Measurements from ENCODE around the gene CYP21A2. TPM values are rescaled to one million over a fixed set of nuclear protein-coding genes. Genes with fewer than 3 reads are reported as not detected.

CYP21A2 gene
- total RNA-seq, 4 donors from 2014 or later: 0.27 to 3.9 (median 0.88) TPM; not detected in 1

- no peak for DNase-seq (ENCODE audit: low spot score in 2 of 2)
- no peak for TF ChIP-seq POLR2A (IDR thresholded peaks at IDR 0.05)
- no peak for TF ChIP-seq CTCF (IDR thresholded peaks at IDR 0.05)
- no peak overlapping the region for H3K4me3 ChIP-seq (ENCODE audit: low read depth, poor library complexity, severe bottlenecking)
- WGBS, 2 donors: 86 to 87% methylated on average over 16 to 17 of the region's 17 CpGs
- intact Hi-C loops (cut with DNase I; ENCODE audit: low total_unique reads): no loop called here
These were observed 47.7 kb downstream of the CYP21A2 start for GRCh38 chr6:32085759-32086459.

- TF ChIP-seq POLR2A (IDR thresholded peaks at IDR 0.05): no peak
- TF ChIP-seq CTCF (IDR thresholded peaks at IDR 0.05): no peak
- no peak for DNase-seq (ENCODE audit: low spot score in 2 of 2)
- no peak overlapping the region for H3K4me3 ChIP-seq (ENCODE audit: low read depth, poor library complexity, severe bottlenecking)
- WGBS, 2 donors: 46 to 55% methylated on average over 8 to 15 of the region's 45 CpGs
- intact Hi-C loops (cut with DNase I; ENCODE audit: low total_unique reads): no loop called here
These were observed 48.7 kb downstream of the CYP21A2 start for GRCh38 chr6:32086661-32087573.

- TF ChIP-seq POLR2A (IDR thresholded peaks at IDR 0.05) (no peak), CTCF (IDR thresholded peaks at IDR 0.05) (no peak)
- peak in 1 of 2 donors; percentile 93 for DNase-seq (ENCODE audit: low spot score in 2 of 2)
- WGBS, 2 donors: 41 to 47% methylated on average over 14 to 16 of the region's 50 CpGs
- H3K4me3 ChIP-seq (ENCODE audit: low read depth, poor library complexity, severe bottlenecking): no peak overlapping the region
- intact Hi-C loops (cut with DNase I; ENCODE audit: low total_unique reads): no loop called here
These were observed 49.6 kb downstream of the CYP21A2 start for GRCh38 chr6:32087574-32088486.

GRCh38 chr6:32088487-32089049 is 50.4 kb downstream of the CYP21A2 start:
- no peak overlapping the region for H3K4me3 ChIP-seq (ENCODE audit: low read depth, poor library complexity, severe bottlenecking)
- 90 to 93% methylated on average over 14 of the region's 14 CpGs for WGBS, 2 donors
- intact Hi-C loops (cut with DNase I; ENCODE audit: low total_unique reads): no loop called here
- no peak for TF ChIP-seq CTCF (IDR thresholded peaks at IDR 0.05)
- no peak for TF ChIP-seq POLR2A (IDR thresholded peaks at IDR 0.05)
- no peak for DNase-seq (ENCODE audit: low spot score in 2 of 2)
